PFSK-1 (cell line): ENCODE measurements around the gene CXCR3.

Experiments used
- FOXP2 ChIP-seq: optimal IDR thresholded peaks from 2 replicates; pipeline ENCODE3; 2011; ENCODE audit warnings: borderline replicate concordance, control low read depth, inconsistent platforms; ENCODE audit not compliant: insufficient read depth; ENCODE audit errors: extremely low read length, extremely low read depth
- POLR2AphosphoS5 ChIP-seq: IDR thresholded peaks from 2 replicates; pipeline ENCODE4 v1.6.1; 2012; ENCODE audit warnings: low read depth, mild to moderate bottlenecking, control low read depth, low read length, moderate library complexity
- SIN3A ChIP-seq: IDR thresholded peaks from 2 replicates; pipeline ENCODE4 v1.6.1; 2012; ENCODE audit warnings: mild to moderate bottlenecking, low read length, moderate library complexity, borderline replicate concordance; ENCODE audit not compliant: insufficient read depth
- TAF1 ChIP-seq: IDR thresholded peaks from 2 replicates; pipeline ENCODE4 v1.6.1; 2012; ENCODE audit warnings: low read length, control low read depth, borderline replicate concordance; ENCODE audit not compliant: insufficient read depth
- TF ChIP-seq, protein P1 (sequence below), 2 experiments: IDR thresholded peaks; 2 replicates each; pipeline versions ENCODE4 v1.6.1 to v1.8.0; 2011 to 2012; ENCODE audit warnings: low read depth in 2 of 2, low read length in 2 of 2, control low read depth in 1 of 2, inconsistent platforms in 1 of 2, mild to moderate bottlenecking in 1 of 2, moderate library complexity in 1 of 2; ENCODE audit not compliant: insufficient read depth in 1 of 2

Gene CXCR3

DNA sequence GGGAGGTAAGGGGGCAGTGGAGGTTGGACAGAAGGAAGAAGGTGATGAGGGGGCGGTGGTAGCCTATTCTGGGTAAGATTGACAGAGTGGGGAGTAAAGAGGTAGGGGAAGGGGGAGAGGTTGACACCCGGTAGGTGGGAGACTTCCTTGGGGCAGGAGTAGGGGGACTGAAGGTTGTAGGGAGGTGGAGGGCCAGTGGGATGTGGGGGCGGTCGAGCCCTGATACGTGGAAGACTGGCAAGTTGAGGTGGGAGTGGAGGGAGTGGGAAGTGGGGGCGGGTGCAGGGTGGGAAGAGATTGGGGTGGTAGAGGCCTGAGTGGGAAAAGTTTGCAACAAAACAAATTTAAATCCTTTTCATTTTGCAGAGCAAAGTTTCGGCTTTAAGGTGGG is 38.3 kb downstream of the CXCR3 start:
- TF ChIP-seq FOXP2 = no peak
- no peak for TF ChIP-seq POLR2AphosphoS5
- TF ChIP-seq, protein P1, sequence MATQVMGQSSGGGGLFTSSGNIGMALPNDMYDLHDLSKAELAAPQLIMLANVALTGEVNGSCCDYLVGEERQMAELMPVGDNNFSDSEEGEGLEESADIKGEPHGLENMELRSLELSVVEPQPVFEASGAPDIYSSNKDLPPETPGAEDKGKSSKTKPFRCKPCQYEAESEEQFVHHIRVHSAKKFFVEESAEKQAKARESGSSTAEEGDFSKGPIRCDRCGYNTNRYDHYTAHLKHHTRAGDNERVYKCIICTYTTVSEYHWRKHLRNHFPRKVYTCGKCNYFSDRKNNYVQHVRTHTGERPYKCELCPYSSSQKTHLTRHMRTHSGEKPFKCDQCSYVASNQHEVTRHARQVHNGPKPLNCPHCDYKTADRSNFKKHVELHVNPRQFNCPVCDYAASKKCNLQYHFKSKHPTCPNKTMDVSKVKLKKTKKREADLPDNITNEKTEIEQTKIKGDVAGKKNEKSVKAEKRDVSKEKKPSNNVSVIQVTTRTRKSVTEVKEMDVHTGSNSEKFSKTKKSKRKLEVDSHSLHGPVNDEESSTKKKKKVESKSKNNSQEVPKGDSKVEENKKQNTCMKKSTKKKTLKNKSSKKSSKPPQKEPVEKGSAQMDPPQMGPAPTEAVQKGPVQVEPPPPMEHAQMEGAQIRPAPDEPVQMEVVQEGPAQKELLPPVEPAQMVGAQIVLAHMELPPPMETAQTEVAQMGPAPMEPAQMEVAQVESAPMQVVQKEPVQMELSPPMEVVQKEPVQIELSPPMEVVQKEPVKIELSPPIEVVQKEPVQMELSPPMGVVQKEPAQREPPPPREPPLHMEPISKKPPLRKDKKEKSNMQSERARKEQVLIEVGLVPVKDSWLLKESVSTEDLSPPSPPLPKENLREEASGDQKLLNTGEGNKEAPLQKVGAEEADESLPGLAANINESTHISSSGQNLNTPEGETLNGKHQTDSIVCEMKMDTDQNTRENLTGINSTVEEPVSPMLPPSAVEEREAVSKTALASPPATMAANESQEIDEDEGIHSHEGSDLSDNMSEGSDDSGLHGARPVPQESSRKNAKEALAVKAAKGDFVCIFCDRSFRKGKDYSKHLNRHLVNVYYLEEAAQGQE (IDR thresholded peaks at IDR 0.05; ENCODE audit: insufficient read depth in 1 of 2, low read depth in 2 of 2, low read length in 2 of 2) = no peak
- no peak for TF ChIP-seq TAF1
- no peak for TF ChIP-seq SIN3A

DNA sequence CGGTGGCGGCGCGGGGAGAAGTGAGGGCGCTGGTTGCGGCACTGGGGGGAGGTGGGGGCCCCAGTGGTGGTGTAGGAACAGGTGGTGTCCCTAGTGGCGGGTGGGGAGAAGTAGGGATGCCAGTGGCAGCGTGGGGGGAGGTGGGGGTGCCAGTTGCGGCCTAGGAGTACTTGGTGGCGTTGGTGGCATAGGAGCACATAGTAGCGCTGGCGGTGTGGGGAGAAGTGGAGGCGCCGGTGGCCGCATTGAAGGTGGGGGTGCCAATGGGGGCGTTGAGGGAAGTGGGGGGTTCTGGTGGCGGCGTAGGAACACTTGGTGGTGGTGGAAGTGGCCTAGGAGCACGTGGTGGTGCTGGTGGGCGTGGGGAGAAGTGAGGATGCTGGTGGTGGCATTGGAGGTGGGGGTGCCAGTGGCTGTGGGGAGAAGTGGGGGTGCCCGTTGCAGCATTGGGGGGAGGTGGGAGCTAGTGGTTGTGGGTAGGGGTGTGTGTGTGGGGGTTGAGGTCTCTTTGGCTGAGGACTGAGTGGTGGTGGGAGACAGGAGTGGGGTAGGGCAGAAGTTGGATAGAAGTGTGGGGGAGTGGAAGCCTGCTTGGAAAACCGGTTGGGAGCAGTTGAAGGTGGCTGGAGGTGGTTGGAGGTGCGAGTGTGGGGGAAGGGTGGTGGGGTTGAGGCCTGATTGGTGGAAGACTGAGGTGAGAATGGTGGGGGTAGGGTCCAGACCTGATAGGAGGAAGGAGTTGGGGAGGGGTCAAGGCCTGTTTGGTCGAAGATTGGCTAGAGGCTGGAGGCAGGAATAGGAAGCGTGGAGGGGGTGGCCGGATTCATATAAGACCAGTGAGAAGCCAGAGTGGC is 38.9 kb downstream of the CXCR3 start:
- no peak for TF ChIP-seq POLR2AphosphoS5
- TF ChIP-seq SIN3A = no peak
- TF ChIP-seq TAF1 = no peak
- TF ChIP-seq FOXP2 = no peak
- TF ChIP-seq, protein P1 (IDR thresholded peaks at IDR 0.05; ENCODE audit: insufficient read depth in 1 of 2, low read depth in 2 of 2, low read length in 2 of 2) = no peak

DNA sequence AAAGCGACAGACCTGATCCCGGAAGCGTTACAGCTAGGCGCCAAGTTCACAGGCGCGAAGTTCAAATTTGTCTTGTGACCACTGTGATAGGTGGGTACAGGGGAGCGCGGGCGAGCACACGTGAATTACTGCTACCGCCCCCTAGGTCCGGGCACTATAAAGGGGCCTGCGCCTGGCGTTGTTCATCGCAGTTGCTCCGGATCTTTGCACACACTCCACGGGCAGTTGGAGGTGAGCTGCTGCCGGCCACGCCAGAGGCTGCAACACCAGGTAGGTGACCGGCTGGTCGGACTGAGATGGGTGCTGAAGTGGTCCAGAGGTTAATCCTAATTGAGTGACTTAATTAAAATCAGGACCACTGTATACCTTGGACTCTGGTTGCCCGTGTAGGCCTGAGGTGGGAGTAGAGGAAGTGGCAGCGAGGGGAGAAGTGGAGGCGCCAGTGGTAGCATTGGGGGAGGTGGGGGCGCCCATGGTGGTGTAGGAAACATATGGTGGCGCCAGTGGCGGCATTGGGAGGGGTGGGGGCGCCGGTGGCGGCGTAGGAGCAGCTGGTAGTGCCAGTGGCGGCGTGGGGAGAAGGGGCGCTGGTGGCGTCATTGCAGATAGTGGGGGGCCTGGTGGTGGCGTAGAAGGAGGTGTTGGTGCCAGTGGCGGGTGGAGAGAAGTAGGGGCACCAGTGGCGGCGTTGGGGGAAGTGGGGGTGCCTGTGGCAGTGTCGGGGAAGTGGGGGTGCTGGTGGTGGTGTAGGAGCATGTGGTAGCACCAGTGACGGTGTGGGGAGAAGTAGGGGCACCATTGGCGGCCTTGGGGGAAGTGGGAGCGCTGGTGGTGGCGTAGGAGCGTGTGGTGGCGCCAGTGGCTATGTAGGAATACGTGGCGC is 39.8 kb downstream of the CXCR3 start, which contains the start of gene GCNA:
Gene GCNA (plus strand): TSS at position 185 of the 883 bp plus-strand sequence. CDS start 2,385 bp downstream, outside the sequence.
- TF ChIP-seq TAF1 (no peak), POLR2AphosphoS5 (no peak), SIN3A (no peak), FOXP2 (no peak)
- TF ChIP-seq, protein P1 (IDR thresholded peaks at IDR 0.05; ENCODE audit: insufficient read depth in 1 of 2, low read depth in 2 of 2, low read length in 2 of 2) = no peak

DNA sequence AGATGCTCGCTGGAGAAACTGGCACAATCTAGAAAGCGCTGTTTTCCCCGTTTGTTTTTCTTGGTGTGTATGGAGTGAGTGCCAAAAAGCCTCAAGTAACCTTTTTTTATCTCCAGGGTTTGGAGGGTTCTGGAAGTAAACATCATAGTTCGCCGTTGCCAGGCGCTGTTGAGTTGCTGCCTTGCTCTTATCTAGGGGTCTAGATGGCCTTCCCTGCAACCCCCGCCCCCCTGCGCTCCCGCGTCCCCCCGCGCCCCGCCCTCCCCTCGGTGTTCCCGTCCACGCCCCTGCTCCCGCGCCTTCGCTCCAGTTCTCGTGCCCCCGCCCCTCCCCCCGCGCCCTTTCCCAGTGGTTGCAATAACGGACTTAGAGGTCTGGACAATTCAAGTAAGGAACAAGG is 40.6 kb downstream of the CXCR3 start:
- TF ChIP-seq TAF1 (no peak), POLR2AphosphoS5 (no peak), FOXP2 (no peak), SIN3A (no peak)
- TF ChIP-seq, protein P1 (IDR thresholded peaks at IDR 0.05; ENCODE audit: insufficient read depth in 1 of 2, low read depth in 2 of 2, low read length in 2 of 2) = no peak
